Urothelium cell line (cell line): ENCODE measurements around the gene KAT6B.

Source experiments
- DNase-seq: peaks from one replicate; pipeline ENCODE4 v3.0.0; 2011; ENCODE audit warnings: low spot score, mixed read lengths
- FAIRE-seq: peaks from 2 replicates; lab custom pipeline; 2011; peaks lifted over from hg19 to GRCh38; lab: Jason Lieb, UNC

KAT6B gene

GRCh38 chr10:74947781-74948401 is 121.5 kb downstream of the KAT6B start:
- FAIRE-seq (no peak), DNase-seq (no peak)

- DNase-seq = no peak
- no peak for FAIRE-seq
Measured at GRCh38 chr10:74949034-74949832, 122.8 kb downstream of the KAT6B start.

- FAIRE-seq (no peak), DNase-seq (no peak)
Measured at GRCh38 chr10:74949843-74950765, 123.7 kb downstream of the KAT6B start.

- FAIRE-seq = no peak
- no peak for DNase-seq
Measured at GRCh38 chr10:74953214-74953613, 126.8 kb downstream of the KAT6B start.

- no peak for DNase-seq
- FAIRE-seq = no peak
Measured at GRCh38 chr10:74955796-74956195, 129.4 kb downstream of the KAT6B start.

- FAIRE-seq = no peak
- DNase-seq = no peak
Measured at GRCh38 chr10:74956555-74957111, 130.2 kb downstream of the KAT6B start.

- no peak for DNase-seq
- FAIRE-seq = no peak
Measured at GRCh38 chr10:74957285-74957961, 131.0 kb downstream of the KAT6B start.

- DNase-seq (no peak), FAIRE-seq (no peak)
Measured at GRCh38 chr10:74958316-74958715, 131.9 kb downstream of the KAT6B start.

- no peak for DNase-seq
- FAIRE-seq = peak; percentile 42
Measured at GRCh38 chr10:74960670-74961069, 134.3 kb downstream of the KAT6B start.

GRCh38 chr10:74962517-74962916 is 136.1 kb downstream of the KAT6B start:
- DNase-seq (no peak), FAIRE-seq (no peak)

- DNase-seq (no peak), FAIRE-seq (no peak)
Measured at GRCh38 chr10:74963549-74963948, 137.1 kb downstream of the KAT6B start.

- FAIRE-seq = no peak
Measured at GRCh38 chr10:74967911-74968666, 141.7 kb downstream of the KAT6B start.

GRCh38 chr10:74968667-74969061 is 142.3 kb downstream of the KAT6B start:
- no peak for FAIRE-seq

More at GRCh38 chr10:74967911-74968666, 141.7 kb downstream of the KAT6B start:
- DNase-seq = no peak

GRCh38 chr10:74969093-74969492 is 142.7 kb downstream of the KAT6B start:
- no peak for FAIRE-seq

More at GRCh38 chr10:74968667-74969061, 142.3 kb downstream of the KAT6B start:
- no peak for DNase-seq

GRCh38 chr10:74969530-74969929 is 143.1 kb downstream of the KAT6B start:
- DNase-seq = no peak
- FAIRE-seq = no peak

More at GRCh38 chr10:74969093-74969492, 142.7 kb downstream of the KAT6B start:
- DNase-seq = no peak

GRCh38 chr10:74973741-74974392 is 147.5 kb downstream of the KAT6B start:
- FAIRE-seq (no peak), DNase-seq (no peak)

- DNase-seq (no peak), FAIRE-seq (no peak)
Measured at GRCh38 chr10:74975758-74976157, 149.4 kb downstream of the KAT6B start.

- no peak for FAIRE-seq
Measured at GRCh38 chr10:74976565-74976964, 150.2 kb downstream of the KAT6B start.

GRCh38 chr10:74977072-74977471 is 150.7 kb downstream of the KAT6B start:
- DNase-seq (no peak), FAIRE-seq (no peak)

More at GRCh38 chr10:74976565-74976964, 150.2 kb downstream of the KAT6B start:
- DNase-seq = no peak
